K562 (cell line): ENCODE data around the gene DAW1. TPM values are rescaled to one million over a fixed set of nuclear protein-coding genes. Genes with fewer than 3 reads are reported as not detected.

Source experiments
- ATAC-seq: fragments of 200-7000 bp; cut with Tn5 transposase; 3 replicates; pipeline ENCODE4 v1.9.1; 2020; ENCODE audit warnings: moderate library complexity
- BruUV-seq: library from RNA; stranded (reverse); fragments of 400-500 nt; replicated peaks from 2 replicates; lab custom pipeline; 2021; lab: Mats Ljungman, UMichigan
- CTCF ChIA-PET: fragments of 300-600 bp; formaldehyde crosslinking; extraction: SDS; loops from one replicate; lab custom pipeline; 2021; ENCODE audit warnings: low intra/inter-chr PET ratio; lab: Yijun Ruan, JAX
- POLR2A ChIA-PET: fragments of 300-600, 350-650 bp; sonication (Branson Sonifier 250); formaldehyde crosslinking; extraction: SDS; loops from one replicate; lab custom pipeline; 2021; ENCODE audit warnings: antibody characterized with exemption, inconsistent platforms; lab: Yijun Ruan, JAX
- DNase-seq, 4 experiments: peaks; one replicate each; pipeline versions ENCODE4 v3.0.0 to v3.0.0-alpha.2; 2011 to 2018; ENCODE audit warnings: low spot score in 3 of 4, mixed read lengths in 3 of 4; ENCODE audit errors: extremely low read depth in 1 of 4
- FAIRE-seq: peaks from 2 replicates; lab custom pipeline; 2011; peaks lifted over from hg19 to GRCh38; lab: Jason Lieb, UNC
- H2AFZ ChIP-seq: 2 replicates; pipeline ENCODE4 v1.6.0; 2011; ENCODE audit warnings: low read depth, low read length, control low read depth, inconsistent platforms
- H3K27ac ChIP-seq: fragments of 200-600 bp; 3 replicates; pipeline ENCODE4 v1.8.0; 2011; ENCODE audit warnings: low read depth, mild to moderate bottlenecking, control low read depth, inconsistent platforms, low read length, moderate library complexity, mixed read lengths; ENCODE audit errors: extremely low read depth
- H3K27me3 ChIP-seq, 2 experiments: fragments of 300-600 bp in 1 of 2; 2 replicates in 1 of 2; 3 replicates in 1 of 2; pipeline versions ENCODE4 v1.6.0 to v1.8.0; 2011; ENCODE audit warnings: inconsistent platforms in 2 of 2, low read length in 2 of 2, mild to moderate bottlenecking in 1 of 2, mixed read lengths in 1 of 2, moderate library complexity in 1 of 2; ENCODE audit not compliant: control insufficient read depth in 2 of 2, insufficient read depth in 2 of 2
- H3K36me3 ChIP-seq: fragments of 300-600 bp; 3 replicates; pipeline ENCODE4 v1.8.0; 2011; ENCODE audit warnings: mild to moderate bottlenecking, low read length, inconsistent platforms; ENCODE audit not compliant: control insufficient read depth, insufficient read depth
- H3K4me1 ChIP-seq, 2 experiments: fragments of 200-600 bp in 1 of 2; replicated peaks in 1 of 2; 2 replicates in 1 of 2; 3 replicates in 1 of 2; pipeline versions ENCODE4 v1.5.1 to v1.8.0; 2011; ENCODE audit warnings: inconsistent platforms in 2 of 2, low read length in 2 of 2, mild to moderate bottlenecking in 1 of 2, mixed read lengths in 1 of 2, moderate library complexity in 1 of 2; ENCODE audit not compliant: control insufficient read depth in 2 of 2, insufficient read depth in 2 of 2
- H3K4me2 ChIP-seq: 2 replicates; pipeline ENCODE4 v1.6.1; 2011; ENCODE audit warnings: low read length, control low read depth, inconsistent platforms, mixed read lengths; ENCODE audit not compliant: insufficient read depth
- H3K4me3 ChIP-seq: fragments of 200-600 bp; sonication (generic), shearing (Covaris generic); 2 replicates; pipeline ENCODE4 v1.5.1; 2016; ENCODE audit warnings: control low read depth, inconsistent platforms
- H3K79me2 ChIP-seq: fragments of 200-600 bp; 3 replicates; pipeline ENCODE4 v1.8.0; 2011; ENCODE audit warnings: low read length, inconsistent platforms; ENCODE audit not compliant: control insufficient read depth, insufficient read depth
- H3K9ac ChIP-seq, 2 experiments: 2 replicates each; pipeline versions ENCODE4 v1.6.0 to v1.6.1; 2011; ENCODE audit warnings: low read depth in 2 of 2, low read length in 2 of 2, control low read depth in 1 of 2, inconsistent platforms in 1 of 2, mild to moderate bottlenecking in 1 of 2, mixed read lengths in 1 of 2; ENCODE audit not compliant: insufficient read depth in 1 of 2
- H3K9me1 ChIP-seq: one replicate; pipeline ENCODE4 v1.6.0; 2011; ENCODE audit warnings: inconsistent platforms, mild to moderate bottlenecking, low read length, moderate library complexity; ENCODE audit not compliant: control insufficient read depth, insufficient read depth
- H3K9me3 ChIP-seq: replicated peaks from 2 replicates; pipeline ENCODE4 v1.5.1; 2011; ENCODE audit warnings: low read depth, low read length, inconsistent platforms; ENCODE audit not compliant: control insufficient read depth, insufficient read depth
- H4K20me1 ChIP-seq: replicated peaks from 2 replicates; pipeline ENCODE4 v1.6.1; 2011; ENCODE audit warnings: low read length, inconsistent platforms, mixed read lengths; ENCODE audit not compliant: control insufficient read depth, insufficient read depth
- BMI1 ChIP-seq: fragments of 150-350 bp; IDR thresholded peaks from 2 replicates; pipeline ENCODE4 v1.6.1; 2014; ENCODE audit warnings: low read length
- ETV6 ChIP-seq, 3 experiments: fragments of 150-350 bp in 1 of 3; sonication (generic) in 1 of 3; formaldehyde crosslinking in 1 of 3; IDR thresholded peaks; 2 replicates each; pipeline versions ENCODE4 v1.6.1 to v1.8.0; 2014 to 2022; ENCODE audit warnings: borderline replicate concordance in 2 of 3, low read depth in 2 of 3, antibody characterized with exemption in 1 of 3, low read length in 1 of 3, mild to moderate bottlenecking in 1 of 3, missing genetic modification reagents in 1 of 3
- HDGF ChIP-seq: fragments of 450-650 bp; IDR thresholded peaks from 2 replicates; pipeline ENCODE4 v1.6.1; 2016
- ILF3 ChIP-seq: fragments of 450-650 bp; IDR thresholded peaks from 2 replicates; pipeline ENCODE4 v1.6.1; 2018; ENCODE audit warnings: antibody characterized with exemption, mild to moderate bottlenecking, moderate library complexity, borderline replicate concordance
- MAFK ChIP-seq: IDR thresholded peaks from 2 replicates; pipeline ENCODE4 v1.6.1; 2011; ENCODE audit warnings: low read length, improper control_type of control experiment
- SMARCA4 ChIP-seq: fragments of 450-650 bp; IDR thresholded peaks from 2 replicates; pipeline ENCODE4 v1.6.1; 2016
- ZKSCAN3 ChIP-seq: fragments of 250-450 bp; sonication (Bioruptor Pico); IDR thresholded peaks from 2 replicates; pipeline ENCODE4 v1.4.0; 2020
- ZSCAN29 ChIP-seq: fragments of 450-650 bp; IDR thresholded peaks from 2 replicates; pipeline ENCODE4 v1.6.1; 2017
- WGBS: fragments of 100-300 bp; shearing (Covaris generic); methylation state at CpG from one replicate; pipeline ENCODE4 v1.1.6; 2016; ENCODE audit warnings: low coverage, mixed read lengths; ENCODE audit not compliant: insufficient coverage; ENCODE audit errors: missing lambda C conversion rate; 5-methylcytosine and 5-hydroxymethylcytosine counted together
- in situ Hi-C: fragments of 300-500 bp; cut with MboI; formaldehyde crosslinking; loops from 4 replicates; pipeline ENCODE4 v1.15.0; 2018; ENCODE audit warnings: inconsistent platforms, mixed read lengths
- intact Hi-C: fragments of 100-400 bp; cut with micrococcal nuclease; formaldehyde crosslinking; loops from 2 replicates; pipeline ENCODE4 v1.14.2; 2022
- polyA plus RNA-seq, 8 experiments: library from polyadenylated mRNA; depleted of rRNA in 4 of 8; stranded (reverse) in 5 of 8; unstranded in 3 of 8; fragments of >200 nt; fragmentation: Nextera tagmentation in 2 of 8; fragmentation: Illumina TruSeq in 1 of 8; extraction: Ambion mirVana in 2 of 8; extraction: Trizol in 1 of 8; gene quantifications; 2 replicates each; pipeline versions ENCODE4 v1.2.1 to v1.2.3, GENCODE V29; 2011 to 2014; ENCODE audit warnings: inconsistent platforms in 1 of 8, missing spikeins in 1 of 8
- total RNA-seq, 7 experiments: library from RNA; depleted of rRNA in 6 of 7; stranded (reverse); fragments of >200 nt in 6 of 7; fragmentation: Illumina TruSeq in 2 of 7; extraction: Trizol in 2 of 7; gene quantifications; 2 replicates each; pipeline versions ENCODE4 v1.2.1 to v1.2.3, GENCODE V29; 2011 to 2021; ENCODE audit warnings: low replicate concordance in 1 of 7
- TF ChIP-seq, protein P1 (sequence below): fragments of 450-650 bp; IDR thresholded peaks from 2 replicates; pipeline ENCODE4 v1.6.1; 2016; ENCODE audit warnings: mild to moderate bottlenecking
- TF ChIP-seq, protein P2 (sequence below): fragments of 250-450 bp; sonication (Bioruptor Pico); IDR thresholded peaks from 2 replicates; pipeline ENCODE4 v1.8.0; 2021; ENCODE audit warnings: mild to moderate bottlenecking, moderate library complexity
- TF ChIP-seq, protein P3 (sequence below), 3 experiments: IDR thresholded peaks in 2 of 3; conservative IDR thresholded peaks in 1 of 3; 2 replicates each; pipeline ENCODE4 v1.5.1; 2011 to 2012; ENCODE audit warnings: low read length in 3 of 3, mild to moderate bottlenecking in 3 of 3, control low read depth in 2 of 3, improper control_type of control experiment in 1 of 3, inconsistent platforms in 1 of 3, low read depth in 1 of 3, mixed read lengths in 1 of 3, moderate library complexity in 1 of 3; ENCODE audit not compliant: insufficient read depth in 2 of 3
- TF ChIP-seq, protein P4 (sequence below), 2 experiments: IDR thresholded peaks; 2 replicates each; pipeline ENCODE4 v1.6.1; 2012; ENCODE audit warnings: improper control_type of control experiment in 2 of 2, low read depth in 2 of 2, low read length in 2 of 2, borderline replicate concordance in 1 of 2
- TF ChIP-seq, protein P5 (sequence below): fragments of 200-800 bp; sonication (Bioruptor generic); IDR thresholded peaks from 2 replicates; pipeline ENCODE4 v1.6.1; 2017; ENCODE audit warnings: missing genetic modification characterization, missing compliant biosample characterization

The DAW1 gene
- total and polyA plus RNA-seq, 9 of the 15 experiments (the other 6 are each of a cell fraction or from before 2014, with no cell fraction given) = not detected

DNA sequence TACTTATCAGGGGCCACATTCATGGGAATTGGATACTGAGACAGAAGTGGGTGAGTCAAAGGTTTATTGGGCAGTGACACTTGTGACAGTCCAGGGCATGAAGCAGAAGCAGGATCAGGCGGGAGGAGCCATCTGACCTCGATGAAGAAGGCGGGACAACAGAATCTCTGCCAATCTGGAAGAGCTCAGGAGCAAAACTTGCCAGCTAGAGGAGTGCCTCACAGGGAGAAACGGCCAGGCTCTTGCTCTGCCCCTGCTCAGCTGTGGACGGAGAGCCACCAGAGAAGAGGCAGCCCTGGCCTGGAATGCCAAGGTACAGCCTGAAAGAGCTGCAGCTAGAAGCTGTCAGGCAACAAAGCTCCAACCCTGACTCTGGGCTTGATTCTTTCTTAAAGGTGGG, 16.9 kb downstream of the DAW1 start:
- Histone ChIP-seq H3K4me3 (no peak overlapping the region), H3K79me2 (no peaks in the 10 kb centered on the region), H3K36me3 (no peaks in the 10 kb centered on the region), H3K9me3 (no peaks in the 10 kb centered on the region), H3K9ac (no peak overlapping the region), H4K20me1 (no peaks in the 10 kb centered on the region), H3K4me1 (no peaks in the 10 kb centered on the region), H2AFZ (no peak overlapping the region), H3K27ac (no peak overlapping the region), H3K27me3 (no peaks in the 10 kb centered on the region), H3K4me2 (no peak overlapping the region), H3K9me1 (no peaks in the 10 kb centered on the region)
- CTCF ChIA-PET = no interaction called here
- no TSS peak for BruUV-seq
- 0% methylated on average over 3 of the region's 5 CpGs for WGBS
- FAIRE-seq (no peak), DNase-seq (no peak), ATAC-seq (no peak)
- POLR2A ChIA-PET = no interaction called here
- in situ Hi-C loops = loop anchor here (10.0 kb wide), 1 partner anchor 763 kb away; no protein-coding TSS in a partner anchor
- intact Hi-C loops = no loop called here
- no peak for TF ChIP-seq ILF3
- TF ChIP-seq, protein P1, sequence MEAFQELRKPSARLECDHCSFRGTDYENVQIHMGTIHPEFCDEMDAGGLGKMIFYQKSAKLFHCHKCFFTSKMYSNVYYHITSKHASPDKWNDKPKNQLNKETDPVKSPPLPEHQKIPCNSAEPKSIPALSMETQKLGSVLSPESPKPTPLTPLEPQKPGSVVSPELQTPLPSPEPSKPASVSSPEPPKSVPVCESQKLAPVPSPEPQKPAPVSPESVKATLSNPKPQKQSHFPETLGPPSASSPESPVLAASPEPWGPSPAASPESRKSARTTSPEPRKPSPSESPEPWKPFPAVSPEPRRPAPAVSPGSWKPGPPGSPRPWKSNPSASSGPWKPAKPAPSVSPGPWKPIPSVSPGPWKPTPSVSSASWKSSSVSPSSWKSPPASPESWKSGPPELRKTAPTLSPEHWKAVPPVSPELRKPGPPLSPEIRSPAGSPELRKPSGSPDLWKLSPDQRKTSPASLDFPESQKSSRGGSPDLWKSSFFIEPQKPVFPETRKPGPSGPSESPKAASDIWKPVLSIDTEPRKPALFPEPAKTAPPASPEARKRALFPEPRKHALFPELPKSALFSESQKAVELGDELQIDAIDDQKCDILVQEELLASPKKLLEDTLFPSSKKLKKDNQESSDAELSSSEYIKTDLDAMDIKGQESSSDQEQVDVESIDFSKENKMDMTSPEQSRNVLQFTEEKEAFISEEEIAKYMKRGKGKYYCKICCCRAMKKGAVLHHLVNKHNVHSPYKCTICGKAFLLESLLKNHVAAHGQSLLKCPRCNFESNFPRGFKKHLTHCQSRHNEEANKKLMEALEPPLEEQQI = no peak
- no peak for TF ChIP-seq MAFK
- TF ChIP-seq, protein P2, sequence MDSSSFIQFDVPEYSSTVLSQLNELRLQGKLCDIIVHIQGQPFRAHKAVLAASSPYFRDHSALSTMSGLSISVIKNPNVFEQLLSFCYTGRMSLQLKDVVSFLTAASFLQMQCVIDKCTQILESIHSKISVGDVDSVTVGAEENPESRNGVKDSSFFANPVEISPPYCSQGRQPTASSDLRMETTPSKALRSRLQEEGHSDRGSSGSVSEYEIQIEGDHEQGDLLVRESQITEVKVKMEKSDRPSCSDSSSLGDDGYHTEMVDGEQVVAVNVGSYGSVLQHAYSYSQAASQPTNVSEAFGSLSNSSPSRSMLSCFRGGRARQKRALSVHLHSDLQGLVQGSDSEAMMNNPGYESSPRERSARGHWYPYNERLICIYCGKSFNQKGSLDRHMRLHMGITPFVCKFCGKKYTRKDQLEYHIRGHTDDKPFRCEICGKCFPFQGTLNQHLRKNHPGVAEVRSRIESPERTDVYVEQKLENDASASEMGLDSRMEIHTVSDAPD = no peak
- TF ChIP-seq, protein P3, sequence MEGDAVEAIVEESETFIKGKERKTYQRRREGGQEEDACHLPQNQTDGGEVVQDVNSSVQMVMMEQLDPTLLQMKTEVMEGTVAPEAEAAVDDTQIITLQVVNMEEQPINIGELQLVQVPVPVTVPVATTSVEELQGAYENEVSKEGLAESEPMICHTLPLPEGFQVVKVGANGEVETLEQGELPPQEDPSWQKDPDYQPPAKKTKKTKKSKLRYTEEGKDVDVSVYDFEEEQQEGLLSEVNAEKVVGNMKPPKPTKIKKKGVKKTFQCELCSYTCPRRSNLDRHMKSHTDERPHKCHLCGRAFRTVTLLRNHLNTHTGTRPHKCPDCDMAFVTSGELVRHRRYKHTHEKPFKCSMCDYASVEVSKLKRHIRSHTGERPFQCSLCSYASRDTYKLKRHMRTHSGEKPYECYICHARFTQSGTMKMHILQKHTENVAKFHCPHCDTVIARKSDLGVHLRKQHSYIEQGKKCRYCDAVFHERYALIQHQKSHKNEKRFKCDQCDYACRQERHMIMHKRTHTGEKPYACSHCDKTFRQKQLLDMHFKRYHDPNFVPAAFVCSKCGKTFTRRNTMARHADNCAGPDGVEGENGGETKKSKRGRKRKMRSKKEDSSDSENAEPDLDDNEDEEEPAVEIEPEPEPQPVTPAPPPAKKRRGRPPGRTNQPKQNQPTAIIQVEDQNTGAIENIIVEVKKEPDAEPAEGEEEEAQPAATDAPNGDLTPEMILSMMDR (IDR thresholded peaks at IDR 0.05 in 2 of 3, conservative IDR thresholded peaks at IDR 0.05 in 1 of 3; ENCODE audit: insufficient read depth in 2 of 3, low read depth in 1 of 3, low read length in 3 of 3) = no peak
- TF ChIP-seq SMARCA4 = no peak
- TF ChIP-seq HDGF = no peak
- no peak for TF ChIP-seq ETV6 (IDR thresholded peaks at IDR 0.05; ENCODE audit: borderline replicate concordance in 1 of 2, low read depth in 2 of 2, low read length in 1 of 2)
- TF ChIP-seq ETV6 (CRISPR knock-in tag; IDR thresholded peaks at IDR 0.05; ENCODE audit: borderline replicate concordance) = no peak
- TF ChIP-seq BMI1 = no peak
- TF ChIP-seq, protein P4, sequence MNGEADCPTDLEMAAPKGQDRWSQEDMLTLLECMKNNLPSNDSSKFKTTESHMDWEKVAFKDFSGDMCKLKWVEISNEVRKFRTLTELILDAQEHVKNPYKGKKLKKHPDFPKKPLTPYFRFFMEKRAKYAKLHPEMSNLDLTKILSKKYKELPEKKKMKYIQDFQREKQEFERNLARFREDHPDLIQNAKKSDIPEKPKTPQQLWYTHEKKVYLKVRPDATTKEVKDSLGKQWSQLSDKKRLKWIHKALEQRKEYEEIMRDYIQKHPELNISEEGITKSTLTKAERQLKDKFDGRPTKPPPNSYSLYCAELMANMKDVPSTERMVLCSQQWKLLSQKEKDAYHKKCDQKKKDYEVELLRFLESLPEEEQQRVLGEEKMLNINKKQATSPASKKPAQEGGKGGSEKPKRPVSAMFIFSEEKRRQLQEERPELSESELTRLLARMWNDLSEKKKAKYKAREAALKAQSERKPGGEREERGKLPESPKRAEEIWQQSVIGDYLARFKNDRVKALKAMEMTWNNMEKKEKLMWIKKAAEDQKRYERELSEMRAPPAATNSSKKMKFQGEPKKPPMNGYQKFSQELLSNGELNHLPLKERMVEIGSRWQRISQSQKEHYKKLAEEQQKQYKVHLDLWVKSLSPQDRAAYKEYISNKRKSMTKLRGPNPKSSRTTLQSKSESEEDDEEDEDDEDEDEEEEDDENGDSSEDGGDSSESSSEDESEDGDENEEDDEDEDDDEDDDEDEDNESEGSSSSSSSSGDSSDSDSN (IDR thresholded peaks at IDR 0.05; ENCODE audit: borderline replicate concordance in 1 of 2, low read depth in 2 of 2, low read length in 2 of 2) = no peak
- TF ChIP-seq ZKSCAN3 = no peak
- no peak for TF ChIP-seq ZSCAN29
- TF ChIP-seq, protein P5, sequence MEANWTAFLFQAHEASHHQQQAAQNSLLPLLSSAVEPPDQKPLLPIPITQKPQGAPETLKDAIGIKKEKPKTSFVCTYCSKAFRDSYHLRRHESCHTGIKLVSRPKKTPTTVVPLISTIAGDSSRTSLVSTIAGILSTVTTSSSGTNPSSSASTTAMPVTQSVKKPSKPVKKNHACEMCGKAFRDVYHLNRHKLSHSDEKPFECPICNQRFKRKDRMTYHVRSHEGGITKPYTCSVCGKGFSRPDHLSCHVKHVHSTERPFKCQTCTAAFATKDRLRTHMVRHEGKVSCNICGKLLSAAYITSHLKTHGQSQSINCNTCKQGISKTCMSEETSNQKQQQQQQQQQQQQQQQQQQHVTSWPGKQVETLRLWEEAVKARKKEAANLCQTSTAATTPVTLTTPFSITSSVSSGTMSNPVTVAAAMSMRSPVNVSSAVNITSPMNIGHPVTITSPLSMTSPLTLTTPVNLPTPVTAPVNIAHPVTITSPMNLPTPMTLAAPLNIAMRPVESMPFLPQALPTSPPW (CRISPR knock-in tag) = no peak
